ENCODE data around the gene JTB.

DNA sequence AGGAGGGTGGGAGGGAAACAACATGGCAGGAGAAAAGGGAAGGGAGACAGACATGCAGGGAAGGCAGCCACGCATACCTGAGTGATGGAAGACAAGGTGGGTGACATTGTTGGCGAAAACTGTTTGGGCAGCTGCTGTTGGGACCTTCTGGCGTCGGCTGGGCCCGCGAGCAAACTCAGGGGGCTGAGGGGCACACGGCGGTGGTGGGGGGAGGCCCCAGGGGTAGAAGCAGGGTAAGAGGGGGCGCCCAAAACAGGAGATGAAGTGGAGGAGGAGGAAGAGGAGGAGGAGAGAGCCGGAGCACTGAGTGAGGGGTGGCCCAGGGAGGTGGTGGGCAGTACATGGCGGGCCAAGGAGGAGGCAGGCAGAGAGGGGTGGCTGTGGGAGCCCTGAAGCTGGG, 26.3 kb downstream of the JTB start:
- TF ChIP-seq POLR2AphosphoS5 (IDR thresholded peaks at IDR 0.05; ENCODE audit: low read depth, low read length) (no peak), TAF1 (IDR thresholded peaks at IDR 0.05; ENCODE audit: low read depth, low read length) (no peak), POLR2A (IDR thresholded peaks at IDR 0.05; ENCODE audit: low read depth, low read length) (no peak)

Measured in GM12891 (cell line).